GM15510 (cell line): Measurements from ENCODE around the gene PPM1N.

Experiments used
- POLR2A ChIP-seq: IDR thresholded peaks from 3 replicates; pipeline ENCODE4 v1.6.1; 2011; ENCODE audit warnings: borderline replicate concordance; ENCODE audit not compliant: insufficient read length; ENCODE audit errors: extremely low read depth

Gene PPM1N

DNA sequence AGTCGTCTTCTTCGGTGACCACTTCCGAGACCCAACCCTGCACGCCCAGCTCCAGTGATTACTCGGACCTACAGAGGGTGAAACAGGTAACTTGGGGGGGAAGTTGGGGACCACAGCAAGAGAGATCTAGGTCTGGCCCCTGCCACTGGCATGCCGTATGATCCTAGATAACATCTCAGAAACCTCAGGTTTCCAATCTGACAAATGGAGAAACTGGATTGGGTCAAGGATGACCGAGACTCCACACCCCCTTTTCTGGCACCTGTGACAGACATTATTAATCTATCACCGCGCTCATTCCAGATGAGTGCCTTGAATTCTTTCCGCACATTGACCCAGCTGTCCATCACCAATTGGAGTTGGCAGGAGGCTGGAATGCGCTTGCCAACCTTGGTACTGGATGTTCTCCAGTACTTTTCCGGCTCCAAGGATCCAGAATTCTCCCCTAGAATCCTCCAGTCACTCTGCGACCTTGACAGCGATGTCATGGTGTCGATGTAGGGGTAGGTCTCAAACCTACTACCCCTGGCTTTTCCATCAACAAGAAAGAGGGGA lies 26.4 kb downstream of the PPM1N start:
- TF ChIP-seq POLR2A: no peak

DNA sequence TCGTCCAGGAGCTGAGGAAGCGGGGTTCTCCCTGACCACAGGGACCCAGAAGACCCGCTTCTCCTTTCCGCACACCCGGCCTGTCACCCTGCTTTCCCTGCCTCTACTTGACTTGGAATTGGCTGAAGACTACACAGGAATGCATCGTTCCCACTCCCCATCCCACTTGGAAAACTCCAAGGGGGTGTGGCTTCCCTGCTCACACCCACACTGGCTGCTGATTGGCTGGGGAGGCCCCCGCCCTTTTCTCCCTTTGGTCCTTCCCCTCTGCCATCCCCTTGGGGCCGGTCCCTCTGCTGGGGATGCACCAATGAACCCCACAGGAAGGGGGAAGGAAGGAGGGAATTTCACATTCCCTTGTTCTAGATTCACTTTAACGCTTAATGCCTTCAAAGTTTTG lies 27.9 kb downstream of the PPM1N start:
- TF ChIP-seq POLR2A: no peak

DNA sequence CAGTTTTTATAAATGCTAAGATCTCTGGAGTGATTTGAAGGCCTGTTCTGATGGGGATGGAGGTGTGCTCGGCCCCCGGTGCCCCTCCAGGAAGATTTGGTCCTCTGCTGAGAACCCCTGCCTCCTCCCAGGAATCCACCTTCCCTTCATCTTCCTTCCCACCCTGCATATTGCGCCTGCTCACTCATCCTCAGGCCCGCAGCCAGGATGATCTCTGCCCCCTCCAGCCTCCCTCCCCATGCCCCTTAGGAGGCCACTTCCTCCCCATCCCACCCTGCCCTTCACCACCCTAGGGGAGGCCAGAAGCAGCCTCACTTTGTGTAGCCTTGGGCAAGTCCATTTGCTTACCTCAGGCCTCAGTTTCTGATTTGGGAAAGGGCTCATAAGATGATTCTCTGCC lies 28.7 kb downstream of the PPM1N start:
- no peak for TF ChIP-seq POLR2A

DNA sequence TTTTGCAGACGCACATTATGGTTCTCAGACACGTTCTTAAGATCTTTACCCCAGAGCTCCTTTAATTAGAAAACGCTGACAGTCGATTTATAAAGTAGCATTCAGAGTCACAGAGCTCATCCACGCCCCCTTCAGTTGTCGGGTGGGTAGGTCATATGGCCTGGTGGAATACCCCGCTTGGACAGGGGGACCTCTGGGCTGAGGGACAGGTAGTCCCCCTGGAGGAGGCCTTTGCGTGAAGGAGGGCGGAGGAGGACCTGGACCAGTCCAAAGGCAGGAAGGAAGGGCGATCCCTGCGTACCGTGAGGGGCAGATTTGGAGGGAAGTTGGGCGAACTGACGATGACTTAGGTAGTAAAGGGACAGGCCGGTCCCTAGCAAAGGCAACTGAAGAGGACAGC lies 29.5 kb downstream of the PPM1N start:
- no peak for TF ChIP-seq POLR2A

DNA sequence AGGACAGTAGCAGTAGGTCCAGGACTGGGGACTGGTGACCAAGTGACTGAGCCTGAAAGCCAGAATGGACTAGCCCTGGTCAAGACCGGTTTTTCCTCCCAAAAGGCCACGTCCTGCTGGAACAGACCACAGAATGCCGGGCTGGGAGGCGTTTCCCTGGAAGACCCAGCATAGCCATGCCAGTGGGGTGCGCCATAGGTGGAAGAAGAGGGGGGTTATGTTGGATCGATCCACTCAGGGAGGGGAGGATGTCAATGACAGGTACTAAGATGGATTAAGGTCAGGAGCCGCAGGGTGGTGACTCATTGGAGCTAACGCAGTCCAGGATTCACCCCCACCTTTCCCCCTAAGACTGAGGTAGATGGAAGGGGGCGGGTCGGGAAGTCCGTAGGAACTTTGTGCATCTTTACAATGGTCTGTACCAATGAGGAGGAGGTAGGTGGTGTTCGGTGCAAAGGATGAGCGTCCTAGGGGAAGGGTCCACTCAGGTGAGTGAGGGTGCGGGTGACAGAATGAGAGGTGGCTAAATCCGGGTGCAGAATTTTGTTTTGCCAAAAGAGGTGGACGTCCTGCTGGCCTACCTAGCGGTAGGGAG lies 30.0 kb downstream of the PPM1N start:
- TF ChIP-seq POLR2A: no peak

DNA sequence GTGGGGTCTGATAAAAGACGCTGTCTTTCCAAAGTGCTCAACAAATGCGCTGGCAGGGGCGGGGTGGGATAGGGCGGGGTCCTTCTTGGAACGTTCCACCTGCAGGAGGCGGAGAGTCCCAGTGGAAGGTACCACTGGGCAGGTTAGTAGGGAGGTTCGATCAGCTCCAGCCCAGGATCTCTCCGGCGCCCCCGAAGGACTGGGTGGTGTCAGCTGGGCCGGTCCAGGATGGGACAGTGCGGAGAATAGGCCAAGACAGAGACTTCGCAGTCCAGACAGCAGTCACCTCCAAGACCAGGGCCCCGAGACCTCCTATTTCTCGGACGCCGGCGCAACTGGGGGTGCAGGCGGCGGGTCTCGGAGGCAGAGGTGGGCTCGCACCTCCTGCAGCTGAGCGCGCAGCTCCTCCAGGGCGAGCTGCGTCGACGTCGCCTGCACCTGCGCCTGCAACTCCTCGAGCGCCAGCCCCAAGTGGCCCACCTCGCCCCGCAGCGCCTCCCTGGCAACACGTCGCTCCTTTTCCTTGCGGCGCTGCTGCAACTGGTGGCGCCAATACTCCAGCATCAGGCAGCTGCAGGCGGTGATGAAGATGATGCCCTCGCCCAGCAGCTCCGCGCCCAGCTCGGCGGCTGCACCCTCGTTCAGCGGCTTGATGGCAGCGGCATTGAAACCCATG lies 30.6 kb downstream of the PPM1N start:
- no peak for TF ChIP-seq POLR2A

DNA sequence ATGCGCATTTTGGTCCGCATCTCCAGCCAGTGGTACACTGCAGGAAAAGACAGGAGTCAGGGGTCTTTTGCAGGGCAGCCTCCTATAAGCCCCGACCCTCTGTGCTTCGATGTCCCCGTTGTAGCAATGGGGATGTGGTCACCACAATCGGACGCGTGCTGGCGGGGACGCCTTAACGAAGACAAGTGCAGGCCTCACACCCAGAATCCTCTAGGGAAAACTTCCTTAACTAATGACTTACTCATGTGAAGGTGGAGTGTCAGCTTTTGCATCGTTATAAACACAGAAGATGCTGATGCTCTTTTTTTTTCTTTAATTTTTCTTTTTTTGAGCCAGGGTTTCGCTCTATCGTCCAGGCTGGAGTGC lies 31.2 kb downstream of the PPM1N start:
- TF ChIP-seq POLR2A: no peak

DNA sequence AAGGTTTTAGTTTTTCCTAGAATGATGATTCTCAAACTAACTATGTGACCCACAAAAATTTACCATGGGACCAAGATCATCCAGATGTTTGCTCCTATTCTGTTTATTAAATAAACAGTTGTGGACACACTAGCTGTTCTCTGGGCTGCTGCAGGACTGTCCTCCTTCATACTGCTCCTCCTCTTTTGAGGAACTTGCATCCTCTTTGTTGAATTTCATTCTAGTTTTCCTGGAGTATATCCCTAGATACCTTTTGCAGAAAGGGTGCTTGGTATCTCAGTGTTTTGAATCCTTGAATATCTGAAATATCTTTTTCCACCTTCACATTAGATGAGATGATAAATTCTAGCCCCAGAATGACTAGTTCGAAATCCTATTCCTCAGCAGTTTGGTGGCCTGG lies 33.1 kb downstream of the PPM1N start:
- TF ChIP-seq POLR2A: no peak

DNA sequence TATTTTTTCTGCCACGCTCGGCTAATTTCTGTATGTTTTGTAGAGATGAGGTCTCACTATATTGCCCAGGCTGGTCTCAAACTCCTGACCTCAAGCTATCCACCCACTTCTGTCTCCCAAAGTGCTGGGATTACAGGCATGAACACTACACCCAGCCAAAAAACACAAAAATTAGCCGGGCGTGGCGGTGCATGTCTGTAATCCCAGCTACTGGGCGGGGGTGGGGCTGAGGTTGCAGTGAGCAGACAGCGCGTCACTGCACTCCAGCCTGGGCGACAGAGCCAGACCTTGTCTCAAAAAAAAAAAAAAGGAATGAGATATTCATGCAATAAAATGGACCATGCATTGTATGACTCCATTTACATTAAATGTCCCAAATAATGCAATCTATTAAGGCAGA lies 41.2 kb downstream of the PPM1N start:
- no peak for TF ChIP-seq POLR2A

DNA sequence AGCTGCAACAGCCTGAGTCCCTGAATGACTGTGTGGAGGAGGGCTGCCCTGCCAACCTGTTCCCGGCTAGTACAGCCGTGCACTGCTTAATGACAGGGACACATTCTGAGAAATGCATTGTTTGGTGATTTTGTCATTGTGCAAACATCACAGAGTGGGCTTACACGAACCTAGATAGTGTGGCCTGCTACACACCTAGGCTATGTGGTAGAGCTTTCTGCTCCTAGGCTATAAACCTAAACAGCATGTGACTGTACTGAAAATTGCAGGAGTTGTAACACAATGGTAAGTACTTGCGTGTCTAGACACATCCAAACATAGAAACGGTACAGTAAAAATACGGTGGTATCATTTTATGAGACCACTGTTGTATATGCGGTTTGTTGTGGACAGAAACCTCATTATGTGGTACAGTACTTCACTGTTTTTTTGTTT lies 44.0 kb downstream of the PPM1N start:
- no peak for TF ChIP-seq POLR2A

DNA sequence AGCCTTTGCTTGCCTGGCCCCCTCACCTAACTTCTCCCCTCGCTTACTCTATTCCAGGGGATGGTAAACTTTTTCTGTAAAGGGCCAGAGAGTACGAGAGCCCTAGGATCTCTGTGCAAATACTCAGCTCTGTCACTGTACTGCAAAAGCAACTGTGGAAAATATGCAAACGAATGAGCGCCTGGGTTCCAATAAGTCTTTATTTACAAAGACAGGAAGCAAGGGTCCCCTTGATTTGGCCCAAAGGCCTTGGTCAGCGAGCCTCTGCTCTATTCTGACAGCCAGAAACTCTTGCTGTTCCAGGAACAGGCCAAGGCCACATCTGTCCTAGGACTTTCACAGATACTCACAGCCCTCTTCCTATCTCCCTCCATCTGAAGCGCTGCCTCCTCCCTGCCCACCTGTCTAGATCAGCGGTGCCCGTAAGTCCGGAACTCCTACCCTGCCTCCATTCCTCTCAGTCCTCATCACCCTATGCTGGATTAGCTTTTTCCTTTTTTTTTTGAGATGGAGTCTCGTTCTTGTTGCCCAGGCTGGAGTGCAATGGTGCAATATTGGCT lies 49.0 kb downstream of the PPM1N start:
- TF ChIP-seq POLR2A: no peak

DNA sequence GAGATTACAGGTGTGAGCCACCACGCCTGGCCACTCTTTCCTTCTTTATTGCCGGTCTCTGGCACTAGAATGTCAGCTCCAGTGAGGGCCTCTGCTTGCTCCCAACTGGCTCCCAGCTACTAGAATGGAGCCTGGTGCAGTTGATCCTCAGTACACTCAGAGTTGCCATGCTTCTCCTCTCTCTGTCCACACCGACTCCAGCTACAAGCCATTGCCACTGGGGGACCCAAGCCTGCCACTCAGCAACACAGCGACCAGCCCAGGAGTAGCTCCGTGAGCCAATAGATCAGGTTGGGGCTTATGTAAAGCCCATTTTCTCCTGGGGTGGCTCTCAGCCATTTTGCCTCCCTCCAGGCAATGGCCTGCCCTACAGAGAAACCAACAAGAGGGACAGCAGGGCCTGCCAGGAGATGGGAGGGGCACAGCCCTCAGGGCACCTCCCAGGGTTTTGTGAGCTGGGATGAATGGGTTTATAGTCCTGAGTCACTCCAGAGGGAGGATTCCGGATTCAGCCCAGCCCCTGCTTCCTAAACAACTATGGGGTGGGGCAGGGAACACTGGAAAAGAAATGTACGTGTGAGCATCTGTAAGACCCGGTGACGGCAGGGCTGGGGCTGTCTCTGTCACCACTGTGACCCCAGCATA lies 49.8 kb downstream of the PPM1N start:
- no peak for TF ChIP-seq POLR2A
